ENCODE results near the gene RBM38. TPM values are rescaled to one million over a fixed set of nuclear protein-coding genes. Genes with fewer than 3 reads are reported as not detected.

Gene RBM38
- total RNA-seq, 1 experiment from 2014 or later: 39.2 TPM

DNA sequence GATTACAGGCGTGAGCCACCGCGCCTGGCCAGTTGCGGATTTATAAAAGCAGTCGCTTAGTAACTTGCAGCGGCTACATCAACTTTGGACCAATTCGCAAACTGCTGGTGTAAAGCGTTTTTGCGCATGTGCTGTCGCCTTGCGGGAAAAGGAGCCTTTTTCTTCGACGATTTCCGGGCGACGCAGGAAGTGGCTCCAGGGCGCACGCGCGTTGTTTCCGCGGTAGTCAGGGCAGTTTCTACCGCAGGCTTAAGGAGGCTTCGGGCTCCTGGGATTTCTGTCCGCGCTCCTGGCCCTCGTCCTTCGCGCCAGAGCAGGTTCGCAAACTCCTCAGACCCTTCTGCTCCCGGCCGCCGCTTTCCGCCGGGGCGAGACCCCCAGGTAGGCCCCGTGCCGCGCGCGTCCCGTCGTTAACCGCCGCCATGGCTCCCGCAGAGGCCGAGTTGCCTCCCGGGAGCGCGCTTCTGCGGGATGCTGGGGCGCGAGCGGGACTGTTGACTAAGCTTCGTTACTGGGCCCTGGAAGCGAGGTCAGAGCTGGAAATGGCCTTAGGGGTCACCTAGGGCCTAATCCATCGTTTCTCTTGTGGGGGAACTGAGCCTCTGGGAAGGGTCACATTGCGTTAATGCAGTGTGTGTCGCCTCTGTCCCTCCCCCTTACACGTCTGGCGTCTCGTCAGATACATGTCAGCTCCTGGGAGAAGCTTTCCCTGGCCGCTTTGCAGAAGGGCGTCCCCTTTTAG is 40.0 kb upstream of the RBM38 start, which contains the start of gene RAE1:
TSS of gene RAE1 (plus strand) at position 214 of the 742 bp plus-strand sequence. CDS start 2,784 bp downstream, outside the sequence.
- H3K27ac Mint-ChIP-seq (ENCODE audit: unreplicated experiment): peak within 1 kb of the TSS; percentile 90
- Histone ChIP-seq H3K27me3 (replicated peaks; ENCODE audit: control insufficient read depth, insufficient read depth, low read length) (no peaks in the 10 kb centered on the region), H3K4me3 (ENCODE audit: low read depth, low read length) (peak within 1 kb of the TSS; percentile 74), H3K4me1 (peaks cover 8% of the 10 kb centered on the region), H3K9me3 (no peaks in the 10 kb centered on the region), H3K36me3 (ENCODE audit: control insufficient read depth, insufficient read depth, low read length) (peaks cover 7% of the 10 kb centered on the region; the same call in 1 of the 2 replicates)
- intact Hi-C loops (cut with micrococcal nuclease; ENCODE audit: unreplicated experiment): no loop called here
- TF ChIP-seq, protein P1, sequence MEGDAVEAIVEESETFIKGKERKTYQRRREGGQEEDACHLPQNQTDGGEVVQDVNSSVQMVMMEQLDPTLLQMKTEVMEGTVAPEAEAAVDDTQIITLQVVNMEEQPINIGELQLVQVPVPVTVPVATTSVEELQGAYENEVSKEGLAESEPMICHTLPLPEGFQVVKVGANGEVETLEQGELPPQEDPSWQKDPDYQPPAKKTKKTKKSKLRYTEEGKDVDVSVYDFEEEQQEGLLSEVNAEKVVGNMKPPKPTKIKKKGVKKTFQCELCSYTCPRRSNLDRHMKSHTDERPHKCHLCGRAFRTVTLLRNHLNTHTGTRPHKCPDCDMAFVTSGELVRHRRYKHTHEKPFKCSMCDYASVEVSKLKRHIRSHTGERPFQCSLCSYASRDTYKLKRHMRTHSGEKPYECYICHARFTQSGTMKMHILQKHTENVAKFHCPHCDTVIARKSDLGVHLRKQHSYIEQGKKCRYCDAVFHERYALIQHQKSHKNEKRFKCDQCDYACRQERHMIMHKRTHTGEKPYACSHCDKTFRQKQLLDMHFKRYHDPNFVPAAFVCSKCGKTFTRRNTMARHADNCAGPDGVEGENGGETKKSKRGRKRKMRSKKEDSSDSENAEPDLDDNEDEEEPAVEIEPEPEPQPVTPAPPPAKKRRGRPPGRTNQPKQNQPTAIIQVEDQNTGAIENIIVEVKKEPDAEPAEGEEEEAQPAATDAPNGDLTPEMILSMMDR (IDR thresholded peaks at IDR 0.05; ENCODE audit: insufficient read depth in 1 of 2, low read depth in 1 of 2, low read length in 1 of 2, severe bottlenecking in 1 of 2, unreplicated experiment in 1 of 2): no peak
- CTCF ChIA-PET: interaction anchor here (0.6 to 0.9 kb wide), 2 partner anchors 32 to 106 kb away, joined by 3 to 4 read pairs; no protein-coding TSS in a partner anchor
- peak within 1 kb of the TSS; percentile 88 for H3K4me3 Mint-ChIP-seq (ENCODE audit: unreplicated experiment)
- no TSS peak for BruUV-seq (replicated peaks)
- DNase-seq: peak; percentile 97 to 98
- peaks cover 52% of the 10 kb centered on the region for H3K36me3 Mint-ChIP-seq (ENCODE audit: insufficient read depth, unreplicated experiment)
- H3K4me1 Mint-ChIP-seq (ENCODE audit: low read depth, unreplicated experiment): peaks cover 18% of the 10 kb centered on the region
- POLR2A ChIA-PET: no interaction called here
- no peaks in the 10 kb centered on the region for H3K9me3 Mint-ChIP-seq (ENCODE audit: unreplicated experiment)
- no peaks in the 10 kb centered on the region for H3K27me3 Mint-ChIP-seq (ENCODE audit: insufficient read depth, unreplicated experiment)

DNA sequence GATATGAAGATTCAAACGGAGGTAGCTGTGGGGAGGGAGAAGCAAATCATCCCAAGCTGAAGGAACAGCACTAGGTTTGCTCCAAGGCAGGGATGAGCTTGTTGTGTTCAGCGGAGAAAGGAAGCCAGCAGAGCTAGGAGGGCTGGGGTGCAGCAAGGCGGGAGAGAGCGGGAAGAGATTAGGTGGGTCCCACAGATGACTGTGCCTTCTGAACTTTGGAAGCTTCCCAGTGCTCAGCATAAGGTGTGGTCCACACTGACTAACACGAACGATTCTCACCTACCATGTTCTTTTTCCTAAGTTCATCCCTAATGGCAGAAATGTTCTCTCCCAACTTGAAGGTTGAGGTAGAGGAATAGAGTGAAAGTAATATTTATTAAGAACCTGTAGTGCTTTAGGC is 38.9 kb upstream of the RBM38 start:
- intact Hi-C loops (cut with micrococcal nuclease; ENCODE audit: unreplicated experiment): no loop called here
- H3K4me1 Mint-ChIP-seq (ENCODE audit: low read depth, unreplicated experiment): peaks cover 18% of the 10 kb centered on the region
- H3K27ac Mint-ChIP-seq (ENCODE audit: unreplicated experiment): peak overlapping the region; percentile 90
- ChIA-PET CTCF (interaction anchor here (0.7 kb wide), 1 partner anchor 211 kb away, joined by 3 read pairs; no protein-coding TSS in a partner anchor), POLR2A (no interaction called here)
- TF ChIP-seq, protein P1 (IDR thresholded peaks at IDR 0.05; ENCODE audit: insufficient read depth in 1 of 2, low read depth in 1 of 2, low read length in 1 of 2, severe bottlenecking in 1 of 2, unreplicated experiment in 1 of 2): no peak
- no peaks in the 10 kb centered on the region for H3K9me3 ChIP-seq
- peak overlapping the region; percentile 11 for H3K4me3 ChIP-seq (ENCODE audit: low read depth, low read length)
- peaks cover 11% of the 10 kb centered on the region for H3K36me3 ChIP-seq (ENCODE audit: control insufficient read depth, insufficient read depth, low read length)
- peaks cover 52% of the 10 kb centered on the region for H3K36me3 Mint-ChIP-seq (ENCODE audit: insufficient read depth, unreplicated experiment)
- peaks cover 8% of the 10 kb centered on the region for H3K4me1 ChIP-seq
- H3K4me3 Mint-ChIP-seq (ENCODE audit: unreplicated experiment): peak overlapping the region; percentile 88
- no peak for DNase-seq
- H3K27me3 ChIP-seq (replicated peaks; ENCODE audit: control insufficient read depth, insufficient read depth, low read length): no peaks in the 10 kb centered on the region
- no peaks in the 10 kb centered on the region for H3K9me3 Mint-ChIP-seq (ENCODE audit: unreplicated experiment)
- no TSS peak for BruUV-seq (replicated peaks)
- H3K27me3 Mint-ChIP-seq (ENCODE audit: insufficient read depth, unreplicated experiment): no peaks in the 10 kb centered on the region

DNA sequence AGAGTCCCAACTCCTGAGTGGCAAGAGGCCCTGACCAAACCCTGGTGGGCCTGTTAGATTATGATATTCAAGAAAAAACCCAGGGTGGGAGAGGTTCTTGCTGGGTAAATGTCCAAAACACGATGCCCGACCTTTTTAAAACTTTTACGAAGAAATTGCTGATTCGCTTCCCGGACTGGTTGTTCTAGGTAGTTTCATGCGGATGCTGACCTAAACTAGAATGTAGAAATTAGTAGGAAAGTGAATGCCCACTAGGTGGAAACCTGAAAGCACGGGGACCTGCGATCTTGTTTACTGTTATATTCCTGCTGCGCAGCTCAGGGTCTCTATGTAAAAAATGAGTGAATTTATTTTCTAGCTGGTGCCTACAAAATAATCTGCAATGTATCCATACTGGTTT is 37.8 kb upstream of the RBM38 start:
- Histone ChIP-seq H3K9me3 (no peaks in the 10 kb centered on the region), H3K36me3 (ENCODE audit: control insufficient read depth, insufficient read depth, low read length) (peaks cover 11% of the 10 kb centered on the region), H3K27me3 (replicated peaks; ENCODE audit: control insufficient read depth, insufficient read depth, low read length) (no peaks in the 10 kb centered on the region), H3K4me3 (ENCODE audit: low read depth, low read length) (no peak overlapping the region), H3K4me1 (peaks cover 8% of the 10 kb centered on the region)
- ChIA-PET POLR2A (no interaction called here), CTCF (interaction anchor here (0.7 kb wide), 1 partner anchor 957 kb away, joined by 4 read pairs; no protein-coding TSS in a partner anchor)
- Mint-ChIP-seq H3K36me3 (ENCODE audit: insufficient read depth, unreplicated experiment) (peaks cover 52% of the 10 kb centered on the region), H3K4me3 (ENCODE audit: unreplicated experiment) (peak overlapping the region; percentile 30), H3K27me3 (ENCODE audit: insufficient read depth, unreplicated experiment) (no peaks in the 10 kb centered on the region), H3K9me3 (ENCODE audit: unreplicated experiment) (no peaks in the 10 kb centered on the region), H3K27ac (ENCODE audit: unreplicated experiment) (no peak overlapping the region), H3K4me1 (ENCODE audit: low read depth, unreplicated experiment) (peaks cover 18% of the 10 kb centered on the region)
- no peak for DNase-seq
- intact Hi-C loops (cut with micrococcal nuclease; ENCODE audit: unreplicated experiment): no loop called here
- no TSS peak for BruUV-seq (replicated peaks)
- TF ChIP-seq, protein P1 (IDR thresholded peaks at IDR 0.05; ENCODE audit: insufficient read depth in 1 of 2, low read depth in 1 of 2, low read length in 1 of 2, severe bottlenecking in 1 of 2, unreplicated experiment in 1 of 2): peak in 1 of 2 experiments; percentile 13

Data from Caco-2 (cell line).